HG02852 (cell line): ENCODE data around the gene RTN4RL2.

ENCODE experiments used
- ATAC-seq: cut with Tn5 transposase; IDR thresholded peaks from one replicate; pipeline ENCODE4 v1.9.1; 2021; ENCODE audit warnings: mild to moderate bottlenecking, moderate library complexity; ENCODE audit not compliant: unreplicated experiment

The RTN4RL2 gene

DNA sequence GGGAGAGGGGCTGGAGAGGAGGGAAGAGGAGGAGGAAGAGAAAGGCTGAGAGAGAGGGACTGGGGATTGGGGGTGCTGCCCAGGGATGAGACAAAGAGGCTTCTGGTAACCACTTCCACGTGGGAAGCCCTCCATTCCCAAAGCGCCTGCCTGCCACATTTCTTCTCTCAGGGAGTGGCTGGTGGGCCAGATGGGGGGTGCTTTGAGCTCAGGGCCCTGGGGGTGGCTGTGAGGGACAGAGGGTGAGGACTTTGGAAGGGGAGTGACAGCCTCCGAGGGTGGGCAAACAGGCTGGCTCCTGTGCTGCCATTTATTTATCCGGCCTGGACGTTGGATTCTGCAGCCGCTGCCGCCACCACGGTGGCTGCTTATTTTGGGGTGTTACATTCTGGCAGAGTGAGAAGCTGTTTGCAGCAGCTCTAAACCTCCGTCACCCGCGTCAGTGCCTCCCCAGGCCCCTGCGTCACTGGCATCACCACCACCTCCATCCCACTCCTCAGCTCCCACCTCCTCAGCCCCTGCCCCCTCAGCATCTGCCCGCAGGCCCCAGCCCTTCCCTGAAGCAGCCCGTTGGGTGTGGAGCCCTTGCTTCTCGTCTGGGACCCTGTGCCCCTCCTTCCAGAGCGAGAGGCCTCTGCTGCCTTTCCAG, 1.6 kb downstream of the RTN4RL2 start:
- ATAC-seq, result no peak

GRCh38 chr11:57462597-57462996, 2.3 kb downstream of the RTN4RL2 start:
- ATAC-seq, result no peak

GRCh38 chr11:57463671-57464538, 3.6 kb downstream of the RTN4RL2 start:
- no peak for ATAC-seq

DNA sequence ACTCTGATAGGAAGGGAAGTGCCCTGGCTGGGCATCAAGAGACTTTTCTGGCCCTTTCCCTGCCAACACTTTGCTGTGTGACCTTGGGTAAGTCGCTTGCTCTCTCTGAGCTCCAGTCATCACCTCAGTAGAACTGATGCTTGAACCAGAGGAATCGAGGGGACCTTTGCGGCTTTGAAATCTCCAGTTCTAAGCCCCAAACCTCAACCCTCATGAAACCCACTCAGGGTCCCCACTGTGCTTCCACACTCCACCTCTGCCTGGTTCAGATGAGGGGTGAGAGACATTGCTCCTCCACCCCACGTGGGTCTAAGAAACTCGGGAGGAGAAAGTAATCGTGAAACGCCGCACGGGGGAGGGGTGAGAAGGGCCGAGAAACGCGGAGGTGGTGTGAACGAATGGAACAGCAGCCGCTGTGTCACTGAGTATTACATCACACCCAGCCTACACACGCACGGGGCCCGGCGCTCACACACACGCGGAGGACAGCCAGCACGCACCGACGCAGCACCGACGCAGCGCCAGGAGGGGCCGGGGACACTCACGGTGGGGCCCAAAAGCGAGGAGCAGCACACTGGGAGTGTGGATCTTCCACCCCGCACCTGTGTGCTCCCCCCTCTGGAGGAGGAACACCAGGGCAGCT, 4.3 kb downstream of the RTN4RL2 start:
- no peak for ATAC-seq

DNA sequence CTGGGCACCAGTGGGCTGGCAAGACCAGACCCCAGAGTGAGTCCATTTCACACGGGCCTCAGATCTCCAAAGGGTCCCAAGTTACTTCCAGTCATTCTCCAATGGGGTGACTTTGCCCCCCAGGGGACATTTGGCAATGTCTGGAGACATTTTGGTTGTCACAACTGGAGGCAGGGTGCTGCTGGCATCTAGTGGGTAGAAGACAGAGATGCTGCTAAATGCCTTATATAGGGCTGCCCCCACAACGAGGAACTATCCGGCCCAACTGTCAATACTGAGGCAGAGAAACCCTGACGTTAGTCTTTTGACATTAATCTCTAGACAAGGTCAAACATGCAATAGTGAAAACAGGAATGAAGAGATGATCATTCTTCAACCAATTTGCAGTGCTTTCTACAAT, 6.4 kb downstream of the RTN4RL2 start:
- ATAC-seq, result no peak

DNA sequence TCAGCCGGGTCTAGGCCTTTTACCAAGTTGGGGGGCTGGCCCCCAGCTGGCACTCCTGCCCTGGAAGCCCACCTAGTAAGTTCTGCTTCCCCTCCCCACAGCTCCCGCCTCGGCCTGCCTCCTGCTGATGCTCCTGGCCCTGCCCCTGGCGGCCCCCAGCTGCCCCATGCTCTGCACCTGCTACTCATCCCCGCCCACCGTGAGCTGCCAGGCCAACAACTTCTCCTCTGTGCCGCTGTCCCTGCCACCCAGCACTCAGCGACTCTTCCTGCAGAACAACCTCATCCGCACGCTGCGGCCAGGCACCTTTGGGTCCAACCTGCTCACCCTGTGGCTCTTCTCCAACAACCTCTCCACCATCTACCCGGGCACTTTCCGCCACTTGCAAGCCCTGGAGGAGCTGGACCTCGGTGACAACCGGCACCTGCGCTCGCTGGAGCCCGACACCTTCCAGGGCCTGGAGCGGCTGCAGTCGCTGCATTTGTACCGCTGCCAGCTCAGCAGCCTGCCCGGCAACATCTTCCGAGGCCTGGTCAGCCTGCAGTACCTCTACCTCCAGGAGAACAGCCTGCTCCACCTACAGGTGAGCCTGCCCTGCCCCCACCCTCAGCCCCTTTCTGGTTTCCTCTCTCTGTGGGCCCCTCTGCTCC, 7.3 kb downstream of the RTN4RL2 start:
- ATAC-seq, result no peak

GRCh38 chr11:57468276-57468675, 7.9 kb downstream of the RTN4RL2 start:
- no peak for ATAC-seq

DNA sequence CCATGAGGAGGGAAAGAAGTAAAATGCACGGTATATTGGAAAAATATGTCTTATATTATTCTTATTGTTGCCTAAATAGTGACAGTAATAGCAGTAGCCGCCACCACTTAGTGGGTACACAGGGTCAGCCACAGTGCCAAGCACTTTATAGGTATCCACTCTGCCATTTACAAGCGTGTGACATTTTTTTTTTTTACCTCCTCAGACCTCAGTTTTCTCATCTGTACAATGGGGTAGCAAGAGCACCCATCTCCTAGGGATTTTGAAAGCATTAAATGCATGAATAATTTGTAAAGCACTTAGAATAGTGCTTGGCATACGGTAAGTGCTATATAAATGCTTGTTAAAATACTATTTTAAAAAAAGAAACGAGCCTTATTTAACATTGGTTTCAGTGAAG, 8.9 kb downstream of the RTN4RL2 start:
- ATAC-seq, result no peak

- ATAC-seq, result no peak
These were observed 11.2 kb downstream of the RTN4RL2 start for GRCh38 chr11:57471496-57471895.

DNA sequence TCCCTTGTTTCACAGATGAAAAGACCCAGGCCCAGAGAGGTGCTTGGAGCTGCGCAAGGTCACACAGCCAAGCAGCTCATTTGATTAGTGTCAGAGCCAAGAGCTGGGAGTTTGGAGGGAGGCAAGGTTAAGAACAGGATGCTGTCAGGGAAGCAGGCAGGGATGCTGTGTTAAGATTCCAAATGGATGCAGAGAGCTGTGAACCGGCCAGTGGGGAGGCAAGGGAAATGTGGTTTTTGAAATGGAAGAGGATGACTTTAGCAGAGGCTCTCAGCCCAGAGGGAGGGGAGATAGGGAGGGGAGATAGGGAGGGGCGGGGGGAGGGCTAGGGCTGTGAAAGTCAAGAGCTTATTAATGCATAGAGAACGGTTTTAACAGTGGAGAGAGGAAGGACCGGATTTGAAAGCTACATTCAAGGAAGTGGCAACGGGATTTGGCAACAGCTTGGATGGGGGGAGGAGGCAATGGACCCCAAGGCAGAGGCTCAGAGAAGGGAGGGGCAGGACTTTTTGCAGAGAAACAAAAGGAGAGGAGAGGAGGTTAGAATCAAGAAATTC, 13.0 kb downstream of the RTN4RL2 start:
- ATAC-seq, result no peak

- no peak for ATAC-seq
These were observed 13.9 kb downstream of the RTN4RL2 start for GRCh38 chr11:57474017-57474802.

- ATAC-seq, result no peak
These were observed 14.4 kb downstream of the RTN4RL2 start for GRCh38 chr11:57474803-57475115.

- no peak for ATAC-seq
These were observed 14.9 kb downstream of the RTN4RL2 start for GRCh38 chr11:57475191-57475590.

- peak; percentile 22 for ATAC-seq
These were observed 15.3 kb downstream of the RTN4RL2 start for GRCh38 chr11:57475671-57476046.

DNA sequence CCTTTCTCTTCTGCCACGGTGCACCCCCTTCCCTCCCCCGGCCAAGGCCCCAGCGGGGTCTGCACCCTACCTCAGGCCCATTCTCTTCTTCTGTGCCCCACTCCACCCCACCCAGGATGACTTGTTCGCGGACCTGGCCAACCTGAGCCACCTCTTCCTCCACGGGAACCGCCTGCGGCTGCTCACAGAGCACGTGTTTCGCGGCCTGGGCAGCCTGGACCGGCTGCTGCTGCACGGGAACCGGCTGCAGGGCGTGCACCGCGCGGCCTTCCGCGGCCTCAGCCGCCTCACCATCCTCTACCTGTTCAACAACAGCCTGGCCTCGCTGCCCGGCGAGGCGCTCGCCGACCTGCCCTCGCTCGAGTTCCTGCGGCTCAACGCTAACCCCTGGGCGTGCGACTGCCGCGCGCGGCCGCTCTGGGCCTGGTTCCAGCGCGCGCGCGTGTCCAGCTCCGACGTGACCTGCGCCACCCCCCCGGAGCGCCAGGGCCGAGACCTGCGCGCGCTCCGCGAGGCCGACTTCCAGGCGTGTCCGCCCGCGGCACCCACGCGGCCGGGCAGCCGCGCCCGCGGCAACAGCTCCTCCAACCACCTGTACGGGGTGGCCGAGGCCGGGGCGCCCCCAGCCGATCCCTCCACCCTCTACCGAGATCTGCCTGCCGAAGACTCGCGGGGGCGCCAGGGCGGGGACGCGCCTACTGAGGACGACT, 15.9 kb downstream of the RTN4RL2 start:
- peak; percentile 31 for ATAC-seq

DNA sequence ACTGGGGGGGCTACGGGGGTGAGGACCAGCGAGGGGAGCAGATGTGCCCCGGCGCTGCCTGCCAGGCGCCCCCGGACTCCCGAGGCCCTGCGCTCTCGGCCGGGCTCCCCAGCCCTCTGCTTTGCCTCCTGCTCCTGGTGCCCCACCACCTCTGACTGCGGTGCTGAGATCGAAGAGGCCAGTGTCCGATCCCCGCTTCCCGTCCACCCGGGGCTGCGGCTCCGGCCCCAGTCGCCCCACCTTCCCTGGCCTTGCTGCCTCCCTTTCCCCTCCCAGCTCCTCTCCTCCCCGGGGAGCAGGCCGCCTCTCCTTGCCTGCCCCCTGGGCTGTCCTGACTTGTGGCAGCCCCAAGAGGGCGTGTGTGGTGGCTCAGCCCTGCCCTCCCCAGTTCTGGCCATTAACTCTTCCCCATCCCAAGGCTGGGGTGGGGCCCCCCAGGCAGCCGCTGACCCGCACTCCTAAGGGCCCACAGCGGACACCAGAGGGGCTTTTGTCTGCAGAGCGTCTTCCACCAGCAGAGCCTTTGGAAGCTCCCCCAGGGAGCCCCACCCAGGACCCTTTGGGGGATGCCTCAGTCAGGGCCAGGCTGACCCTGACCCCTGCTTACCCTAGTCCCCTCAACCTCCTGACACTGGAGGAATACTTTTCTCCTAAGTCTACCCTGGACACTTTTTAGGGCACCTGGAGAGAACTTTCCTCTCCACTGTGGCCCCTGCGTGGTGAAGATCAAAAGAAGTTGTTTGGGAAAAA, 16.6 kb downstream of the RTN4RL2 start:
- ATAC-seq, result peak; percentile 46

DNA sequence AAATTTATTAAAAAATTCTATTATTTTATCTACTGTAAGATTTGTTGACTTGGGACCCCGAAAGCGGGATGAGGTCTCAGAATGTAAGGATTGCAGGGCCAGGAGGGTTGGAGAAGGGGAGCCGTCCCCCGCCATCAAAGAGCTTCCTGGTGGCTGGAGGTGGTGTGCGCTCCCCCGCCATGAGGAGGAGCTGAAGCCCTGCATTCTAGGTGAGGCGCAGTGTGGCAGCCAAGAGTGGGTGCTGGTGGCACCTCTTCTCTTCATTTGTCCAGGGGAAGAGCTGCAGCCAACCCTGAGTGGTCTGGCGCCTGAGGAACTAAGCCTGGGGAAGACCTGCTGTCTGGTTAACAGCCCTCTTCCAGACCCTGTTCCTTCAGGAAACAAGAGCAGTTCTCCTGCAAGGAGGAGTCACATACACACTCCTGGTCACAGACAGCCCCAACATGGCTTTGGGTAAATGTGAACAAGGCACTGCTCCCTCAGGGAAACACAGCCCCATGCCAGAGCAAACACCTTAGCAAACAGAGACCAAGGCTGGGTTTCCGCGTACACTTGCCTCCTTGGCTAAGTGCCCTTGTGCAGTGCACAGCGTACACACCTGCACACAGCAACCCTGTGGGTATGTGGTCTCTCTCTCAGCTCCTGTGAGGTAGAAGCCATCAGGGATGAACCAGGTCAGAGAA, 17.3 kb downstream of the RTN4RL2 start:
- no peak for ATAC-seq

GRCh38 chr11:57479021-57479663, 18.8 kb downstream of the RTN4RL2 start:
- no peak for ATAC-seq
